Stimulated activated naive CD4-positive, alpha-beta T cell (primary cell): ENCODE results near the gene KCNMA1.
"Not testable (repeated sequence)": the region's sequence is repeated elsewhere in the genome, so short reads cannot be mapped to it uniquely, and the experiment has no call there.

ENCODE experiments used
- DNase-seq, 6 experiments: peaks; one replicate each; lab custom pipeline; 2025; lab: John Stamatoyannopoulos, UW

Gene KCNMA1

DNA sequence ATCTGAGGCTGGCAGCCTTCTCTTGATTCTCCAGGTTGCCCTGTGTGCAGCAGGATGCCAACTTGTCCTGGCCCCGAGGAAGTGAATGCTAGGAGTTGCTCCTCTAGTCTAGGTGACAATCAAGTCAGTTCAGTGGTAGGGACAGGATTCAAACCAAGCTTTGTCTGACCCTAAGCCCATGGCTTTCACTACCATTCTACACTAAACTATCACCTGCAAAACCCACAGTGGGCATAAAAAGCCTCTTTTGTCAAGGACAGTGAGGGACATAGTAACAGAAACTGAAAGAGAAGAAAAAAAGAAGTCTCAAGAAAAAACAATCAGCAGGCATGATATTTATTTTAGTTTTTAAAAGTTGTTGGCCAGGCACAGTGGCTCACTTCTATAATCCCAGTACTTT lies 33.5 kb downstream of the KCNMA1 start:
- no peak for DNase-seq

DNA sequence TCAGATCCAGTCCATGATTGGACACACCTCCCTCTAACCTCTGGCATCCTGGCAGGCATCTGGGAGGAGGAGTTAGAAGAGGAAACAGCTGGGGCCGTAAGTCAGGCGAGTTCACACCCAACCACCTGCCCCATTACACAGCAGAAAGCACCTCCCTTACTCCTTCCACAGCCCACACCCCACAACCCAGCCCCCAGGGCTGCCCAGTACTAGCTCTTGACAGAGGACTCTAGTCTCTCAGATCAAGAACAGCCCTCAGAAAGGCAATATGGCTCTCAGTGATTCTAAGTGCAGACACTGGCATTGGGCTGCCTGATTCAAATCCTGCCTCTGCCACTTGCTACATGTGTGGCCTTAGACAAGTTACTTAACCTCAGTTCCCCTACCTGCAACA lies 34.1 kb downstream of the KCNMA1 start:
- DNase-seq, result no peak

DNA sequence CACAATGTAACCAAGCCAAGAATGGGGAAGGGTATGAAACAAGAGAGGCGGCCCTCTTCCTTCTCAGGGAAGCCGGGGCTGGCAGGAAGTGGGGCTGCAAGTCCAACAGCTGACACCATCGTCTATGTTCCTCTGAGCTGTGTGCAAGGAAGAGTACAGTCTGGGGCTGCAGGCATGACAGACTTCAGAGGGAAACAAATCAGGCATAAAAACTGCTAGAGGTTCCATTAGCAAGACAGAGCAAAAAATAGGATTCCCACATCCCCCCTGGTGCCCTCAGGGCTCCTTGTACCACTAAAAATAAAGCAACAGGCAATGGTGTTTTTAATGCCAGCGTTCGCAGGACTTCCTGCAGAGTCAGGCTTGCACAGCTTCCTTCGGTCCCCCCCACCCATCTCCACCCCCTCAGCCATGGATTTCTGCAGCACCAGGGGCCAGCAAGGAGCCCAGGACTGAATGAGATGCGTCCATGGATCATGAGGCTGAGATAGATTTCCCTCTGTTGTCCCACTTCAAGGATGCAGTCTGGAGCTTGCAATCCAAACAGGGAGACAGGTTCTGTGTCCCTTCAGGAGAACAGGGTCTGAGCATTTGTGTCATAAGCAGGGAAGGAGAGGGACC lies 34.6 kb downstream of the KCNMA1 start:
- no peak for DNase-seq

DNA sequence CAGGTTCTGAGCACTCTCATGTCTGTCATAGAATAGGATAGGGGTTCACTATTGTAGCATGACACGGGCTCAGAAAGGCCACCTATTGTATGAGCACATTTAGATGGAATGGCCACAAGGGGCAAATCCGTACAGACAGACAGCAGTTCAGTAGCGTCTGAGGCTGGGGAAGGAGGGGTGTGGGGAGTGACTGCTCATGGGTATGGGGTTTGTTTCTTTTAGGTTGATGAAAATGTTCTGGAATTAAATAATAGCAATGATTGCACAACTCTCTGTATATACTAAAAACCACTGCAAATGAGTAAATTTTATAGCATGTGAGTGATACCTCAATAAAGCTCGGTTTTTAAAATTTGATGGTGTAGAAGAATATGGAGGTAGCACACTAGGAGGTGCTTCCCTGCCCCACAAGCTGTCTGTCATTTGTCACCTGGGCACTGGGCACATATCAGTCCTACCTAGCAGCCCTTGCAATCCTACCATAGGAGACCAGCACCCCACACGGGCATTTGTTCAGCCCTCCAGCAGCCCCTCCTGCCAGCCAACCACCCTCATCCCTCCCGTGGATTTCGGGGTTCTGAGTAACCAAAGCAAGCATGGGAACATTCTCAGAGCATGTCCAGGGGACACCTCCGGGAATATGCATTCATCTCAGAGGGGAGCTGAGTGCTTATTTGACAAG lies 35.2 kb downstream of the KCNMA1 start:
- DNase-seq, result no peak

DNA sequence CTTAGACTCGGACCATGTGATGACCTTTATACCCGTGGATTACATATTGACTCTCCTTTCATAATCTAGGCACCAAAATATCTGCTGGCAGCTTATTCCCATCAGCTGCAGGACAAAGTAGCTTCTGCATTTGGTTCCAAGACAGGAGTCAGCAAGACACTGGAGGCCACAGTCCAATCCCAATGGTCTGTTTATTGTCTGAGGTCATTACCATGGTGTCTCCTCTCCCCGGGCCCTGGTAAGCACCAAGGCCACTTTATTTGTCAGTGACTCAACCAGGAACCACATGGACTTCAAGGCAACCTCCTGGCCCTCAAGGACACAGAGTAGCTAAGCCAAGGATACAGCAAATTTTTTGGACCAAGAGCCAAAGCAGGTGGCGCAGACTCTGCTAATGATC lies 36.1 kb downstream of the KCNMA1 start:
- no peak for DNase-seq

DNA sequence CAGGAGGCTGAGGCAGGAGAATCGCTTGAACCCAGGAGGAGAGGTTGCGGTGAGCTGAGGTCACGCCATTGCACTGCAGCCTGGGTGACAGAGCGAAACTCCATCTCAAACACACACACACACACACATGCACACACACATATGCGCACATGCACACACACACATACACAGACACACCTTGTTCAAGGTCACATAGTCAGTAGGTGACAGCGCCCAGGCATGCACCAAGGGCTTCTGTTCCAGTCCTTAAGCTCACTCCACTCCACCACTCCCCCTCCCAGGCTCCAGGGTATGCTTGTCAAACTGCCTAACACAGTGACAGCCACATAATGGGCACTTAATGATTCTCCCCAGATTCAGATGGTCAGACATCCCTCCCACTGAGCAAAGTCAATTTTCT lies 37.0 kb downstream of the KCNMA1 start:
- no peak for DNase-seq

DNA sequence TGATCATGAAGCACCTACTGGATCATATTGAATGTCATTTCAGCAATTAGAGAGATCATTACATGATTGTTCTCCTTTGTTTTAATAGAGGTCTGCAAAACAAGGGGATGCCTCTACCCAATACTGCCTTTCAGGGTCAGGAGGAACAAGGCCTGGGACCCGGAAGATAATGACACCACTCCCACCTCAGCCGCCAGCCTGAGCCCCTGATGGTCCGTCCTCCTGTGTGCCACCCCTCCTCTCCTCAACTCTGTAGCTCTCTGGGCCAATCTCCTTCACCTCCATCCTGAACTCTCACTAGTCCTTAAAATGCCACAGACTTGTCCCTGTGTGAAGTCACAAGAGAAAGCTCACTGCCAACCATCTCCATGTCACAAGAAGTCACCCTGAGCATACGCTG lies 38.0 kb downstream of the KCNMA1 start:
- DNase-seq, result no peak

DNA sequence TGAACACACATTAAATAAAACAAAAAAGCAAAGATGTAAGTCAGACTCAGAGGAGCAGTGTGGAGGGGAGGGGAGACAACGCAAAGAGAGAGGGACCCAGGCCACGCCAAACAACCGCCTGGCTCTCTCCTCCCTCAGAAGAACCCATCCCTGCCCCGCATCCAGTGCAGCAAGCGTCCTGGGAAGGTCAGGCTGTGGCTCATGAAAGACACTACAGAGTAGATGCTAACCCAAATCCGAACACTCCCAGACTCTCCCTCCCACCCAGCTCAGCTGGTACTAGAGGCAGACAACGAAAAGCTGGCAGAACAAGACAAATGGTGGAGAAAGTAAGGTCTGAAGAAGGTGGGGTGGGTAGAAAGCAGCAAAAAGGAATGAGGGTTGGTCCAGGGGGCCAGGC lies 39.0 kb downstream of the KCNMA1 start:
- DNase-seq, result no peak

DNA sequence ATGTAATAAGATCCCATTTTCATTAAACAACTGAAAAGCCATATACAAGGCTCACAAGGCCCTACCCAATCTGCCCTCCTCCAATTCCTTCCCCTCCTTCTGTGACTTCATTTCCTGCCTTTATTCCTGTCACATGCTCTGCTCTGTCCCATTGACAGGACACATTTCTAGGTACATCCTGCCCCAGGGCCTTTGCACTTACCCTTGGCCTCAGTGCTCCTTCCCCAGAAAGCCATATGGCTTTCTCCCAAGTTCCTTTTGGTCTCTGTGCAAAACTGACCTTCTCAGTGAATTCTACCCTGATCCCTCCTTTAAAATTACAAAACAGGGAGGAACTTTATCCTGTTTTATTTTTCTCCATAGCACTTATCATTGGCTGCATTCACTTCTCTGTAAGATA lies 40.0 kb downstream of the KCNMA1 start:
- DNase-seq, result no peak

DNA sequence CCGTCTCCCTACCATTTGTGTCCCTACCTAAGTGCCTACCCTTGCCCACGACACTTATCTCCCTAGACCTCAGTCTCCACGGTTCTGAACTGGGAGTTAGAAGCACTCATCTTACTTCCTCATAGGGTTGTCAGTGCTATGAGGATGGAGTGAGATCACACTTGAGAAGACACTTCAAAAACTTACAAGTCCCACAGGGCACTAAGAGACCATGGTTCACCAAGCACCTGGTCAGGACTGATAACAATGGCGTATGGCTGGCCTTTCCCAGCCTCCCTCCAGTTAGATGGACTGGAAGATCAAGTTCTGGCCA lies 43.2 kb downstream of the KCNMA1 start:
- DNase-seq, result no peak

DNA sequence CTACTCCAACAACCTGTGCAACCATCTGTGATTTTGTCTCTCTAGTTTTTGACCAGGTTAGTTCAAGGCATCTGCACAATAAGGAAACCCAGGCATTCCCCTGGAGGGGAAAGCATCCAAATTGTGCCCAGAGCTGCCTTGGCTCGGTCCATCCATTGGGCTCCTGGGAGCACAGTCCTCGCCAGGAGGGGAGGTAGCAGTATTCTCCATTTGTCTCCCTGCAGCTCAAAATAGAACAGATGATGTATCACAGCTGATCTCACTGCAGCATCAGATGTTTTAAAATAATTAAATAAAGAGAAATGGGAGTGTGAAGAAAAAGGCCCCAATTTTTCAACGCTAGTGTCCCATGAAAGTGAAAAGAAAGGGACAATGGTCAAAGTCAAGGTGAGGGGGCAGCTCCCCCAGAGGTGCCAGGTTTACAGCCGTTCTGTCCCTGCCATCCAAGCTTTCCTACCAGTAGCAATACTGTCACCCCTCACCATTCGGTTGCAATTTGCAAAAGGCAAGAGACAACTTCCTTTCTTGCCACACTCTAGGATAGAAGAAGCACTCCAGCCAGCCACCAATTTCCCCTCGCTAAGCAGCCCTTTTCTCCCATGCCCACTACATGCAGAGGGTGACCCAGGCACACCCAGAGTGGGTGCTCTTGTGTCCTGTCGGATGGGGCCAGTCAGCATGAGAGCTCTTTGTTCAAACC lies 43.7 kb downstream of the KCNMA1 start:
- no peak for DNase-seq

DNA sequence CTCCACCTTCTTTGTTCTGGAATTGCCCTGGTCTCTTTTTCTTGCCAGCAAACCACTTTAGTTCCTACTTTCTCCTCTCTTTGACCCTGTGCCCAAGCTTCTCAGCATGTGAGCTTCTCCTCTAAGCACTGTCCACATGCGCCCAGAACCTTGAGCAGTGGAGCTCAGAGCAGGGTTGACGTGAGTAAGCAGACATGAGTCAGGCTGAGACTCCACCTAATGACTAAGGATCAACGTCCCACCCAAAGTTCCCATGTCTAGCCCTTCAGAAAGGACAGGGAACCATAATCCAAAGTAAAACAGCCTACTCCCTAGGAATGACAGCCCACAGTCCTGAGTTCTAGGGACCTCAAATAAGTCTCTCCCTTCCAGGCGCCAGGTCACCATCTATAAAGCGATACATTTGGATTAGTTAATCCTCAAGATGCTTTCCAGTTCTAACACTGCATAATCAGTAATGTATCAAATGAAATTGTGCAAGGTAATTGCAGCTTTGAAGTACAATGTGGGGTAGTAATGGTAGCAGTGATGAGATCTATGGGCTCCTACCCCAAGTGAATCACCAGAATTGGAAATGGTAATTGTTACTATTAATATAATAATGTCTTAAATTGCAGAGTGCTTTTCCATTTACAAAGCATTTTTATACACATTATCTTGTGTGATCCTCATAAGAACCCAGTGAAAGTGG lies 44.5 kb downstream of the KCNMA1 start:
- DNase-seq, result no peak

DNA sequence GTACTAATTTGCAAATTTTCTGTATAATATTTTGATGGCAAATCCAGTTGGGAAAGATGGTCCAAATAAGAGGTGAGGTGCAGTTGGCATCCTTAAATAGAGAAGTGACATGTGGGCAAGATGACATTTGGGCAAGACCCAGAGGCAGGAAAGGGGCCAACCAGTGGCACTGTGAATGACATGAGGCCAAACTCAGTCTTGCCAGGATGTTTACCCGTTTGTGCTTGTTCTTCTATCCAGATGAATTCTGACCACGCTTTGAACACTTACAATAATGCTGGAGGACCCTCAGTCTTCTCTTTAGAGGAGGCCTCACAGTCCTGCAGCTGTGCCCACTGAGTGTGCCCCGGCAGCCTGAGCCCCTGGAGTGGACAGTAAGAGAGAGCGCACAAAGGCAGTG lies 45.1 kb downstream of the KCNMA1 start:
- no peak for DNase-seq

DNA sequence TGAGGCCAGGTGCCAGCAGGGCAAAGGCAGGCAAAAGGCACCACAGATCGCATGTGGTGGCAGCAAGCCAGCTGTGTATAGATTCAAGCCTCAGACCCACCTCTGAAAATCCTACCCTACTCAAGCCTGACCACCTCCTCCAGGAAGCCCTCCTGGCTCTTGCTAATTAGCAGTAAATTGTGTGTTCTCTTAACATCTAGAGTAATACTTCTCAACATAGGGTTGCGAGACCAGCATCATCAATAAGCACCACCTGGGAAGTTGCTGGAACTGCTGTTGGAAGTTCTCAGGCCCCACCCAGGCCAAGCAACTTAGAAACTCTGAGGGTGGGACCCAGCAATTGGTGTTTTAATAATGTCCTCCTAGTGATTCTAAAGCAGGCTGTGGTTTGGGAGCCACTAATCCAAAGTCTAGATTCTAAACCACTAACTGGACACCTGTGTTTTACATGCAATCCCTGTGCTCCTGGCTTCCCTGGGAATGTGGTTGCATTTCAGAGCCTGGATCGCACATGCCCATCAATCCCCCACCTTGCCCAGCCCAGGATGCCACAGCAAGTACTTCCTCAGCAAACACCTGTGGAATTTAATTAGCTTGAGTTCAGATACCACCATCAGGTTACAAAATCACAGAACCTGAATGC lies 46.2 kb downstream of the KCNMA1 start:
- no peak for DNase-seq

DNA sequence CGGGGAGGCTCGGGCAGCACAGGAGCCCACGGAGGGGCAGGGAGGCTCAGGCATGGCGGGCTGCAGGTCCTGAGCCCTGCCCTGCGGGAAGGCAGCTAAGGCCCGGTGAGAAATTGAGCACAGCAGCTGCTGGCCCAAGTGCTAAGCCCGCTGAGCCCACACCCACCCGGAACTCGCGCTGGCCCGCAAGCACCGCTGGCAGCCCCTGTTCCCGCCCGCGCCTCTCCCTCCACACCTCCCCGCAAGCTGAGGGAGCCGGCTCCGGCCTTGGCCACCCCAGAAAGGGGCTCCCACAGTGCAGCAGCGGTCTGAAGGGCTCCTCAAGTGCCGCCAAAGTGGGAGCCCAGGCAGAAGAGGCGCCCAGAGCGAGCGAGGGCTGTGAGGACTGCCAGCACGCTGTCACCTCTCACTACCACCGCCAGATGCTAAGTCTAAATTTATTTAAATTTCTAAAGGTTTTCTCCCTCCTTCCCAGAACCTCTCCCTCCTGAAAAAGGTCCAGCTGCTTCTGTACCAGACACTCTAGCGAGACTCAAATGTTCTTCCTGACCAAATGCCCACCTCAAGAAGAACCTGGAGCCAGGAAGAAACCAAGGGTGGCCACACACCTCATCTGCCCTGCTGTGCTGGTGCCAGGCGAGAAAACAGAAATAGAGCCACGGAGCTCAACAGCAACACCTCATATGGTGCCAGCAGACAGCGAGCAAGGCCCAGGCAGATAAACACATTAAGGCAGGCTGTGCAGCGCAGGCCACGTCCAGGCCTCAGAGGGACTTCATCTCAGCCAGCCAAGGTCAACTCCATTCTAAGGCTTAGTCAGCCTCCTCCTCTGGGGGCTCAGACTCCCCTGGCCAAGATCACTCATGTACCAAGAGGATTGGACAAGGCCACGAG lies 47.0 kb downstream of the KCNMA1 start:
- no peak for DNase-seq

DNA sequence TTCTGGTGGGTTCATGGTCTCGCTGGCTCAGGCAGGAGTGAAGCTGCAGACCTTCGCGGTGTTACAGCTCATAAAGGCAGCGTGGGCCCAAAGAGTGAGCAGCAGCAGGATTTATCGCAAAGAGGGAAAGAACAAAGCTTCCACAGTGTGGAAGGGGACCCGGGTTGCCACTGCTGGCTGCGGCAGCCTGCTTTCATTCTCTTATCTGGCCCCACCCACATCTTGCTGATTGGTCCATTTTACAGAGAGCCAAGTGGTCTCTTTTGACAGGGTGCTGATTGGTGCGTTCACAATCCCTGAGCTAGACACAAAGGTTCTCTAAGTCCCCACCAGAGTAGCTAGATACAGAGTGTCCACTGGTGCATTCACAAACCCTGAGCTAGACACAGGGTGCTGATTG lies 47.9 kb downstream of the KCNMA1 start:
- DNase-seq, result not testable (repeated sequence)

DNA sequence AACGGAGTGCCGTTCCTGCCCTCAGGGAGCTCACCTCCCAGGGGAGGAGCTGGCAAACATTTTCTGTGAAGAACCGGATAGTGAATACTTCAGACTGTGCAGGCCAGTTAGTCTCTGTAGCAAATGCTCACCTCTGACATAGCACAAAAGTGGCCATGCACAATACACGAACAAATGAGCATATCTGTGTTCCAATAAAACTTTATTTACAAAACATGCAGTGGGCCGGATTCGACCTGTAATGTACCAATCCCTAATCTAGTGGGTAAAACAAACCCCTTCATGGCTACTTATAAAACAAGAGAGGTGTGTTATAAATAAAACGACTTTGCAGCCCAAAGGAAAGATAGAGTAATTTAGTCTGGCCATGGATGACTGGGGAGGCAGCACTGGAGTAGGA lies 48.7 kb downstream of the KCNMA1 start:
- DNase-seq, result no peak

DNA sequence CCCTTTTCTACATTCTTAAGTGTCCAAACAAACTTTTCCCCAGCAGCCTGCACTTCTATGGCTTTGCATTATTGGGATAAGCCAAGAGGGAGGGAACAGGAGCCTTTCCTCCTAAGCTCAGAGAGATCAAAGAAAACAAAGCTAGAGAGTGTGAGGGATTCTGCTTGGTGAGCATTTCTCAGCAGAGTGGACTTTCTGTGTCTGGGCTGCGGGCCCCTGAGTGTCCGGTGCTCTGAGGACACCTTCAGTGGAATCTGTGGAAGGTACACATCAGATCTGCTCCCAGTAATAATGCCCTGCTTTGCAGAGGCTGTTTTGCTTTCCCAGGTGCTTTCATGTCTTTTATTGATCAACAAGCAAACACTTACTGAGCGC lies 50.2 kb downstream of the KCNMA1 start:
- no peak for DNase-seq

DNA sequence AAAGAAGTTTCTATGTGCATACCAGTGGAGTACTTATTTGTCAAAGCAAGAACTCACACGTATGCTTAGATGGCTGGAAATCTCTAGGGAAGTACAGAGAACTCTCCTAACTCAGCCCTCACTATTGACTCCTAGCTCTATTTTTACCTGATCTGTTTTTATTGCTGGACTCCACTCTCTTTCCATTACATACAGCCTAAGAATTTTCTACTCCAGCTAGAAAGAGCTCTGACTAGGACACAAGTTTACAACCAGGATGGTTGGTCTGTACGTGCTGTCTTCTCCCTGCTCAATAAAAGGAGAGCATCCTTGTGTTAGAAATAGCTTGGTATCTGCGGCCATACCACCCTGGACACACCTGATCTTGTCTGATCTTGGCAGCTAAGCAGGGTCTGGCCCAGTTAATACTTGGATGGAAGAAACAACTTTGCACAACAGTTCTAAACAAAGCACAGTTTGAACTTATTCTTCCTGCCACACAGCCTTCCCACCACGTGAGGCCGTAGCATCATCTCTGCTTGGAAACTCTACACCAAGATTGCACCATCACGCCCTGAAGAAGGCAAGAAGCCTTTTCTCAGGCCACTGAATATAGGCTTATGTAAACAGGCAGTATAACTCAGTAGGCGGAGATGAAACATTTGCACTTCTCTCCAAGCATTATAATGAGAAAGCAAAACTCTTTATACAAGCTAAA lies 50.7 kb downstream of the KCNMA1 start:
- no peak for DNase-seq

DNA sequence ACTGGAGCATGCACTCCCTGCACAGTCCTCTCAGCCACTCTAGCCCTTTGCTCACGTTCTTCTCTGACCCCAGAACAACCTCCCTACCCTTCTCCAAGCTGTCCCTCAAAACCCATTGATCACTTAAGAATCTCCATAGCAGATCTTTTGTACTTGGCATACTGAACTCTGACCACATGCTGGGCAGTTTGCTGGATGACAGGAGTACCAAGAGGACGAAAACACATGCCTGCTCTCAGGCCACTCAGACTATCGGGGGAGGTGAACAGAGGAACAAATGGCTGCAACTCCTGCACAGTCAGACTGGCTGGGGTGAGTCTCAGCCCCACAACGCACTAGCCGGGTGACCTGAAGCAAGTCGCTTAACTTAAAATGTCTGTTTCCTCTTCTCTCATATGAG lies 52.7 kb downstream of the KCNMA1 start:
- DNase-seq, result no peak

DNA sequence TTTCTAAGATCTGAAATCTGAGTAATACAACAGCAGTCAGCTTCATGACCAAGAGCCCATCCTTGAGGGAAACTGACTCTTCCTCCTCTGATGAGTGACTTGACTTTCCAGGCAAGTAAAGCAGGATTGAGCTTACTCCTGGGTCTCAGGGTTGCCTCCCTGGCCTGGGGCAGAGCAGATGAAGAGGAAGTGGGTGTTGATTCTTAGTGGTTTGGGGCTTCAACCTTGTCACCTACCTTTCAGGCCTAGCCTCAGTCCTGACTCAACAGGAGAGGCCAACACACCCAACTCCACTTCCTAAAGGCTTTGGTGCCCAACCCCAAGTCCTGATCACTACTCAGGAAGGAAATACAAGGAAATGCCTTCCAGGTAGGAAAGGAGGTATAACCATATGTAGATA lies 54.1 kb downstream of the KCNMA1 start:
- no peak for DNase-seq
